MCF 10A (cell line): ENCODE results near the gene KRT15. TPM values are rescaled to one million over a fixed set of nuclear protein-coding genes. Genes with fewer than 3 reads are reported as not detected.

ENCODE experiments used
- BruUV-seq: library from RNA; stranded (reverse); fragments of 400-500 nt; replicated peaks from 2 replicates; lab custom pipeline; 2021; lab: Mats Ljungman, UMichigan
- CTCF ChIA-PET: fragments of 300-600 bp; sonication (Branson Sonifier 250); formaldehyde crosslinking; extraction: SDS; loops from one replicate; lab custom pipeline; 2021; ENCODE audit warnings: antibody characterized with exemption, inconsistent platforms; lab: Yijun Ruan, JAX
- POLR2A ChIA-PET: fragments of 300-600, 350-650 bp; sonication (Branson Sonifier 250); formaldehyde crosslinking; extraction: SDS; loops from one replicate; lab custom pipeline; 2020; ENCODE audit warnings: antibody characterized with exemption, inconsistent platforms; lab: Yijun Ruan, JAX
- DNase-seq: peaks from one replicate; pipeline ENCODE4 v3.0.0-alpha.2; 2018; ENCODE audit not compliant: unreplicated experiment
- H3K27ac Mint-ChIP-seq: one replicate; pipeline ENCODE4 v1.8.0; 2022; ENCODE audit warnings: mild to moderate bottlenecking, low read depth, mixed read lengths; ENCODE audit not compliant: unreplicated experiment
- H3K27me3 Mint-ChIP-seq: one replicate; pipeline ENCODE4 v1.8.0; 2022; ENCODE audit warnings: mixed read lengths; ENCODE audit not compliant: insufficient read depth, unreplicated experiment
- H3K36me3 Mint-ChIP-seq: one replicate; pipeline ENCODE4 v1.8.0; 2022; ENCODE audit warnings: mild to moderate bottlenecking, moderate library complexity, mixed read lengths; ENCODE audit not compliant: insufficient read depth, unreplicated experiment
- H3K4me1 Mint-ChIP-seq: one replicate; pipeline ENCODE4 v1.8.0; 2022; ENCODE audit warnings: mixed read lengths; ENCODE audit not compliant: insufficient read depth, unreplicated experiment
- H3K4me3 Mint-ChIP-seq: one replicate; pipeline ENCODE4 v1.8.0; 2022; ENCODE audit warnings: mild to moderate bottlenecking, moderate library complexity, mixed read lengths; ENCODE audit not compliant: unreplicated experiment
- H3K9me3 Mint-ChIP-seq: one replicate; pipeline ENCODE4 v1.8.0; 2022; ENCODE audit warnings: mixed read lengths; ENCODE audit not compliant: unreplicated experiment
- intact Hi-C: fragments of 100-400 bp; cut with micrococcal nuclease; formaldehyde crosslinking; loops from 2 replicates; pipeline ENCODE4 v1.14.1; 2022
- total RNA-seq: library from RNA; stranded (reverse); gene quantifications from 2 replicates; pipeline ENCODE4 v1.2.3, GENCODE V29; 2022
- TF ChIP-seq, protein P1 (sequence below): fragments of 200-600 bp; IDR thresholded peaks from one replicate; pipeline ENCODE4 v1.8.0; 2022; ENCODE audit warnings: antibody characterized with exemption, mild to moderate bottlenecking; ENCODE audit not compliant: unreplicated experiment

KRT15 gene
- total RNA-seq, 1 experiment from 2014 or later, result 83.4 TPM

DNA sequence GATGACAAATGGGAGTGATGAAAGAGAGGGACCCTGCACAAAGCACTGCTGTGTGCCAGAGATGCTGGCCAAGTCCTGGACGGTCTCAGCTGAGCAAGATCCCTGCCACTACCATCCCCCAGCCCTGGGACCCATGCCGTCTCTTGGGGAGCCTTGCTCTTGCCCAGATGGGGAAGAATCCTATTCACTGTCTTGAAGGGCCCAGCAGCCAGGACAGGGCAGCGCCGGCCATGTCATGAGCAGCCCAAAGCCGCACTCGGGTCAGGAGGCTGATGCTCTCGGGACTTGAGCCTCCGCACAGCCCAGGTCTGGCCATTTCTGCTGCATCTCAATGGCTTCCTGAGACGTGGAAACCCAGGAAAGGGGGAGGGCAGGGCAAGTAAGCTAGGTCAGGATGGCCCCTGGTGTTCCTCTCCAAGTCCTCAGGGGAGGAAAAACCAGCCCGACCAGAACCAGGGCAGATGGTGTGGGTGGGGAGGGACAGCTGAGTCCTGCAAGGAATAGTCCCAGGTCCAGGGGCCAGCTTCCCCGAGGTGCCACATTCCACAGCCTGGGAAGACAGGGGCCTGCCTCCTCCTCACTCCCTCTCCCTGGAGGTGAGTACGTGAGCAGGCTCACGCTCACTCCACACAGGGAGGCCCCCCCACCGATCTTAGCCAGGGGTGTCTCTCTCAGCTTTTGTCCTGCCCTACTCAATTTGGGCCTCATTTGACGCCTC is 17.2 kb upstream of the KRT15 start:
- POLR2A ChIA-PET, result interaction anchor here (1.3 kb wide), 1 partner anchor 17 kb away, joined by 5 read pairs; the partner anchor contains the start of gene KRT15
- DNase-seq, result no peak
- intact Hi-C loops, result no loop called here
- TF ChIP-seq, protein P1, sequence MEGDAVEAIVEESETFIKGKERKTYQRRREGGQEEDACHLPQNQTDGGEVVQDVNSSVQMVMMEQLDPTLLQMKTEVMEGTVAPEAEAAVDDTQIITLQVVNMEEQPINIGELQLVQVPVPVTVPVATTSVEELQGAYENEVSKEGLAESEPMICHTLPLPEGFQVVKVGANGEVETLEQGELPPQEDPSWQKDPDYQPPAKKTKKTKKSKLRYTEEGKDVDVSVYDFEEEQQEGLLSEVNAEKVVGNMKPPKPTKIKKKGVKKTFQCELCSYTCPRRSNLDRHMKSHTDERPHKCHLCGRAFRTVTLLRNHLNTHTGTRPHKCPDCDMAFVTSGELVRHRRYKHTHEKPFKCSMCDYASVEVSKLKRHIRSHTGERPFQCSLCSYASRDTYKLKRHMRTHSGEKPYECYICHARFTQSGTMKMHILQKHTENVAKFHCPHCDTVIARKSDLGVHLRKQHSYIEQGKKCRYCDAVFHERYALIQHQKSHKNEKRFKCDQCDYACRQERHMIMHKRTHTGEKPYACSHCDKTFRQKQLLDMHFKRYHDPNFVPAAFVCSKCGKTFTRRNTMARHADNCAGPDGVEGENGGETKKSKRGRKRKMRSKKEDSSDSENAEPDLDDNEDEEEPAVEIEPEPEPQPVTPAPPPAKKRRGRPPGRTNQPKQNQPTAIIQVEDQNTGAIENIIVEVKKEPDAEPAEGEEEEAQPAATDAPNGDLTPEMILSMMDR, result no peak
- CTCF ChIA-PET, result interaction anchor here (1.4 to 2.3 kb wide), 3 partner anchors 13 to 127 kb away, joined by 5 to 10 read pairs (median 5); no protein-coding TSS in a partner anchor
- H3K4me1 Mint-ChIP-seq, result peaks cover 40% of the 10 kb centered on the region
- H3K4me3 Mint-ChIP-seq, result no peak overlapping the region
- BruUV-seq, result no TSS peak
- peaks cover 12% of the 10 kb centered on the region for H3K36me3 Mint-ChIP-seq
- H3K27ac Mint-ChIP-seq, result no peak overlapping the region
- H3K27me3 Mint-ChIP-seq, result no peaks in the 10 kb centered on the region
- H3K9me3 Mint-ChIP-seq, result no peaks in the 10 kb centered on the region

- peaks cover 40% of the 10 kb centered on the region for H3K4me1 Mint-ChIP-seq
- CTCF ChIA-PET, result interaction anchor here (0.6 to 2.3 kb wide), 6 partner anchors 14 to 627 kb away, joined by 3 to 10 read pairs (median 4); no protein-coding TSS in a partner anchor
- no peak overlapping the region for H3K4me3 Mint-ChIP-seq
- no peaks in the 10 kb centered on the region for H3K27me3 Mint-ChIP-seq
- no TSS peak for BruUV-seq
- no peaks in the 10 kb centered on the region for H3K9me3 Mint-ChIP-seq
- H3K27ac Mint-ChIP-seq, result no peak overlapping the region
- intact Hi-C loops, result no loop called here
- no peak for DNase-seq
- peaks cover 12% of the 10 kb centered on the region for H3K36me3 Mint-ChIP-seq
- POLR2A ChIA-PET, result interaction anchor here (1.0 kb wide), 1 partner anchor 16 kb away, joined by 5 read pairs; the partner anchor contains the start of gene KRT15
- TF ChIP-seq, protein P1, result no peak
Observed at GRCh38 chr17:41534899-41535546, 16.3 kb upstream of the KRT15 start.

DNA sequence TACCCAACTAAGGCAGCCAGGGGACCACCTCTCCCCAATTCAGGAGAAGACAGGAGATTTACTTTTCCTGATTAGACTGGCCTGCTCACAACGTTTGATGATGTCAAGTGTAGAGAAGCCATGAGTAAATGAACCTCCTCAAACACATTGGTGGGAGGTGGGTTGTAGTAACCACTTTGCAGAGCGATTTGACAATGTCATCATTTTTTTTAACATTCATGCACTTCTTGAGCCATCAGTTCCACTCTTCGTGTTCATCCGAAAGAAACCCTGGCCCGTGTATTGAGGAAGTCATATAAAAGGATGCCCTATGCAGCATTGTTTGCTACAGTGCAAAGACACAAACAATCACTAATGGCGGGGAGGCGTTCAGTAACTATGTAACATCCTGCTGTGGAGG is 14.9 kb upstream of the KRT15 start:
- no TSS peak for BruUV-seq
- no peaks in the 10 kb centered on the region for H3K27me3 Mint-ChIP-seq
- TF ChIP-seq, protein P1, result no peak
- ChIA-PET POLR2A (interaction anchor here (0.7 kb wide), 1 partner anchor 19 kb away, joined by 3 read pairs; no protein-coding TSS in a partner anchor), CTCF (no interaction called here)
- H3K4me1 Mint-ChIP-seq, result peaks cover 44% of the 10 kb centered on the region
- no peak overlapping the region for H3K4me3 Mint-ChIP-seq
- no peaks in the 10 kb centered on the region for H3K9me3 Mint-ChIP-seq
- H3K36me3 Mint-ChIP-seq, result peaks cover 12% of the 10 kb centered on the region
- DNase-seq, result no peak
- intact Hi-C loops, result no loop called here
- no peak overlapping the region for H3K27ac Mint-ChIP-seq

DNA sequence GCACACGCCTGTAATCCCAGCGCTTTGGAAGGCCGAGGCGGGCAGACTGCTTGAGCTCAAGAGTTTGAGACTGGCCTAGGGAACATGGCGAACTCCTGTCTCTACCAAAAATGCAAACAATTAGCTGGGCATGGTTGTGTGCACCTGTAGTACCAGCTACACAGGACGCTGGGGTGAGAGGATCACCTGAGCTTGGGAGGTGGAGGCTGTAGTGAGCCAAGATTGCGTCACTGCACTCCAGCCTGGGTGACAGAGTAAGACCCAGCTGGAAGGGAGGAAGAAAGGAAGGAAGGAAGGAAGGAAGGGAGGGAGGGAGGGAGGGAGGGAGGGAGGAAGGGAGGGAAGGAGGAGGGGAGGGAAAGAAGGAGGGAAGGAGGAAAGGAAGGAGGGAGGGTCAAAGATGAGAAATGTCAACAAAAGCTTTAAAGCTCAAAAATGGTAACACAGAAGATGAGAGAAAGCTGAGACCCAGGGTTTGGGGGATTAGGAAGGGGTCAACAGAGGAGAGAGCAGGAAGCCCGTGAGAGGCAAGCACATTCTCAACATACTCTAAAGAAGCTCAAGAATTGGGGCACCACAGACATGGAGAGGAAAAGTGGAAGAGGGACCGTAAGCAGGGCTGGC is 14.4 kb upstream of the KRT15 start:
- Mint-ChIP-seq H3K27me3 (no peaks in the 10 kb centered on the region), H3K4me1 (peaks cover 39% of the 10 kb centered on the region), H3K9me3 (no peaks in the 10 kb centered on the region), H3K27ac (no peak overlapping the region), H3K36me3 (peaks cover 12% of the 10 kb centered on the region), H3K4me3 (no peak overlapping the region)
- DNase-seq, result no peak
- TF ChIP-seq, protein P1, result no peak
- POLR2A ChIA-PET, result interaction anchor here (0.6 to 1.5 kb wide), 4 partner anchors 12 to 685 kb away, joined by 3 to 7 read pairs (median 3); no protein-coding TSS in a partner anchor
- no TSS peak for BruUV-seq
- CTCF ChIA-PET, result interaction anchor here (0.6 to 1.2 kb wide), 4 partner anchors 12 to 618 kb away, joined by 3 to 6 read pairs (median 3); no protein-coding TSS in a partner anchor
- intact Hi-C loops, result no loop called here
